MM.1S (cell line): ENCODE measurements around the gene CHST3.

Experiments
- DNase-seq: peaks from one replicate; pipeline ENCODE4 v3.0.0-alpha.2; 2015
- H2AFZ ChIP-seq: fragments of 300-600 bp; sonication (generic); 2 replicates; pipeline ENCODE4 v1.6.0; 2016; ENCODE audit warnings: antibody characterized with exemption, low read length
- H3F3A ChIP-seq: fragments of 300-600 bp; sonication (generic); 2 replicates; pipeline ENCODE4 v1.6.1; 2016; ENCODE audit warnings: mild to moderate bottlenecking, antibody characterized with exemption, low read length, moderate library complexity, mixed read lengths; ENCODE audit not compliant: insufficient read depth
- H3K27ac ChIP-seq: fragments of 300-600 bp; sonication (generic); 2 replicates; pipeline ENCODE4 v1.5.1; 2016; ENCODE audit warnings: mild to moderate bottlenecking, low read length
- H3K27me3 ChIP-seq: fragments of 300-600 bp; sonication (generic); replicated peaks from 2 replicates; pipeline ENCODE4 v1.6.0; 2016; ENCODE audit warnings: low read length; ENCODE audit not compliant: insufficient read depth
- H3K36me3 ChIP-seq: fragments of 300-600 bp; sonication (generic); replicated peaks from 2 replicates; pipeline ENCODE4 v1.6.1; 2016; ENCODE audit warnings: mild to moderate bottlenecking, low read length, mixed read lengths; ENCODE audit not compliant: insufficient read depth
- H3K4me1 ChIP-seq: fragments of 300-600 bp; sonication (generic); 2 replicates; pipeline ENCODE4 v1.6.1; 2016; ENCODE audit warnings: low read length, mixed read lengths
- H3K4me2 ChIP-seq: fragments of 300-600 bp; sonication (generic); 2 replicates; pipeline ENCODE4 v1.6.0; 2016; ENCODE audit warnings: low read depth, low read length
- H3K4me3 ChIP-seq: fragments of 300-600 bp; sonication (generic); 2 replicates; pipeline ENCODE4 v1.5.1; 2016; ENCODE audit warnings: low read length, mixed read lengths
- H3K79me2 ChIP-seq: fragments of 300-600 bp; sonication (generic); 2 replicates; pipeline ENCODE4 v1.6.1; 2016; ENCODE audit warnings: mixed run types, low read length, mixed read lengths
- H3K9ac ChIP-seq: fragments of 300-600 bp; sonication (generic); 2 replicates; pipeline ENCODE4 v1.6.1; 2016; ENCODE audit warnings: low read length, mixed read lengths
- H3K9me2 ChIP-seq: fragments of 300-600 bp; sonication (generic); replicated peaks from 2 replicates; pipeline ENCODE4 v1.6.1; 2016; ENCODE audit warnings: mild to moderate bottlenecking, low read length, mixed read lengths; ENCODE audit not compliant: insufficient read depth
- H3K9me3 ChIP-seq: fragments of 300-600 bp; sonication (generic); replicated peaks from 2 replicates; pipeline ENCODE4 v1.6.1; 2016; ENCODE audit warnings: mild to moderate bottlenecking, low read length, mixed read lengths; ENCODE audit not compliant: insufficient read depth
- H4K20me1 ChIP-seq: fragments of 300-600 bp; sonication (generic); 2 replicates; pipeline ENCODE4 v1.6.1; 2016; ENCODE audit warnings: mild to moderate bottlenecking, low read length, moderate library complexity, mixed read lengths; ENCODE audit not compliant: insufficient read depth
- EZH2 ChIP-seq: fragments of 300-600 bp; sonication (generic); optimal IDR thresholded peaks from 2 replicates; pipeline ENCODE3; 2017; ENCODE audit warnings: low read depth, mild to moderate bottlenecking, antibody characterized with exemption, low read length, mixed read lengths
- EZH2phosphoT487 ChIP-seq: fragments of 300-600 bp; sonication (generic); IDR thresholded peaks from 2 replicates; pipeline ENCODE4 v1.6.1; 2018; ENCODE audit warnings: antibody characterized with exemption, low read length
- TF ChIP-seq, protein P1 (sequence below): fragments of 300-600 bp; sonication (generic); IDR thresholded peaks from 2 replicates; pipeline ENCODE4 v1.5.1; 2016; ENCODE audit warnings: antibody characterized with exemption, low read length, mixed read lengths

The CHST3 gene

GRCh38 chr10:72007246-72007892, 43.2 kb downstream of the CHST3 start:
- Histone ChIP-seq H3K4me3 (no peak overlapping the region), H2AFZ (no peak overlapping the region), H3F3A (no peaks in the 10 kb centered on the region), H3K79me2 (no peaks in the 10 kb centered on the region), H3K27ac (no peak overlapping the region), H4K20me1 (no peaks in the 10 kb centered on the region), H3K27me3 (no peaks in the 10 kb centered on the region), H3K9me3 (no peaks in the 10 kb centered on the region), H3K4me2 (no peak overlapping the region), H3K9ac (no peak overlapping the region), H3K36me3 (no peaks in the 10 kb centered on the region), H3K9me2 (no peaks in the 10 kb centered on the region), H3K4me1 (no peaks in the 10 kb centered on the region)
- DNase-seq, result no peak
- no peak for TF ChIP-seq EZH2

GRCh38 chr10:72008096-72008981, 44.1 kb downstream of the CHST3 start:
- no peaks in the 10 kb centered on the region for H3K36me3 ChIP-seq
- no peak overlapping the region for H3K4me3 ChIP-seq
- no peak overlapping the region for H3K4me2 ChIP-seq
- no peaks in the 10 kb centered on the region for H4K20me1 ChIP-seq
- H3K27me3 ChIP-seq, result no peaks in the 10 kb centered on the region
- no peak overlapping the region for H3K9ac ChIP-seq
- no peaks in the 10 kb centered on the region for H3K9me3 ChIP-seq
- no peak overlapping the region for H3K27ac ChIP-seq
- DNase-seq, result no peak
- no peak overlapping the region for H2AFZ ChIP-seq
- no peaks in the 10 kb centered on the region for H3K9me2 ChIP-seq
- no peaks in the 10 kb centered on the region for H3F3A ChIP-seq
- H3K79me2 ChIP-seq, result no peaks in the 10 kb centered on the region
- no peaks in the 10 kb centered on the region for H3K4me1 ChIP-seq
- TF ChIP-seq EZH2 (no peak), EZH2phosphoT487 (no peak)
- TF ChIP-seq, protein P1, sequence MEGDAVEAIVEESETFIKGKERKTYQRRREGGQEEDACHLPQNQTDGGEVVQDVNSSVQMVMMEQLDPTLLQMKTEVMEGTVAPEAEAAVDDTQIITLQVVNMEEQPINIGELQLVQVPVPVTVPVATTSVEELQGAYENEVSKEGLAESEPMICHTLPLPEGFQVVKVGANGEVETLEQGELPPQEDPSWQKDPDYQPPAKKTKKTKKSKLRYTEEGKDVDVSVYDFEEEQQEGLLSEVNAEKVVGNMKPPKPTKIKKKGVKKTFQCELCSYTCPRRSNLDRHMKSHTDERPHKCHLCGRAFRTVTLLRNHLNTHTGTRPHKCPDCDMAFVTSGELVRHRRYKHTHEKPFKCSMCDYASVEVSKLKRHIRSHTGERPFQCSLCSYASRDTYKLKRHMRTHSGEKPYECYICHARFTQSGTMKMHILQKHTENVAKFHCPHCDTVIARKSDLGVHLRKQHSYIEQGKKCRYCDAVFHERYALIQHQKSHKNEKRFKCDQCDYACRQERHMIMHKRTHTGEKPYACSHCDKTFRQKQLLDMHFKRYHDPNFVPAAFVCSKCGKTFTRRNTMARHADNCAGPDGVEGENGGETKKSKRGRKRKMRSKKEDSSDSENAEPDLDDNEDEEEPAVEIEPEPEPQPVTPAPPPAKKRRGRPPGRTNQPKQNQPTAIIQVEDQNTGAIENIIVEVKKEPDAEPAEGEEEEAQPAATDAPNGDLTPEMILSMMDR, result no peak

GRCh38 chr10:72009051-72009424, 44.8 kb downstream of the CHST3 start:
- H3K9ac ChIP-seq, result no peak overlapping the region
- no peaks in the 10 kb centered on the region for H3K27me3 ChIP-seq
- H2AFZ ChIP-seq, result no peak overlapping the region
- no peaks in the 10 kb centered on the region for H3K9me3 ChIP-seq
- H3K4me2 ChIP-seq, result no peak overlapping the region
- no peak for TF ChIP-seq EZH2phosphoT487
- no peaks in the 10 kb centered on the region for H3K4me1 ChIP-seq
- no peaks in the 10 kb centered on the region for H4K20me1 ChIP-seq
- H3K36me3 ChIP-seq, result no peaks in the 10 kb centered on the region
- H3K79me2 ChIP-seq, result no peaks in the 10 kb centered on the region
- no peak for DNase-seq
- no peaks in the 10 kb centered on the region for H3F3A ChIP-seq
- no peak overlapping the region for H3K27ac ChIP-seq
- no peaks in the 10 kb centered on the region for H3K9me2 ChIP-seq
- no peak overlapping the region for H3K4me3 ChIP-seq

DNA sequence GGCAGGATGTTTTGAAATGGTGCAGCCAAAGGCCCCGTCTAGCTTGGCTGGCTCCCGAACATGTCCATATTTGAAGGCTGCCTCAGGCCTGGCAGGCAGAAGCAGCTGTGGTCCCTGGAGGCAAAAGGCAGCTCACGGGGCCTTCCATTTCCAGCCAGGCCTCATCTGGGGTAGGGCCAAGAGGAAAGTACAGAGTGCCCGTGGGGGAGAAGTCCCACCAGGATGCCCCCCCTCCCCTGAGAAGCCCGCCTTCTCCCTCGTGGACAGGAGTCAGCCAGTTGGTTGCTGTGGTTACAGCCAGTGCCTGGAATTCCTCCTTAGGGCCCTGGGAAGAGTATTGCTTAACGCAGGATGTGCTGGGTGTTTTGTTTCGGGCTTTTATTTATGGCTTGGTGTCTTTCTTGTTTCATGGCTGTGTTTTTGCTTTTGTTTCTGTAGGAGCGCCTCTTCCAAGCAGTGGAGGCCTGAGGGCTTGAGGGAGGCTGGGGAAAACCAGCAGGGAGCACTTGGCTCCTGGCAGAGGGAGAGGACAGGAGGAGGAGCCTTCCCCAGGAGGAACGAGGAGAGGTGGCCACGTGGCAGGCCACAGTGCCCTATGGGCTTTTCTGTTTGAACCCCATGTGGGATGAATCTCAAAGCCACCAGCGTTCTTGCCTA, 45.4 kb downstream of the CHST3 start:
- Histone ChIP-seq H3K36me3 (no peaks in the 10 kb centered on the region), H3K4me1 (no peaks in the 10 kb centered on the region), H3K9ac (no peak overlapping the region), H3K79me2 (no peaks in the 10 kb centered on the region), H3F3A (no peaks in the 10 kb centered on the region), H3K4me3 (no peak overlapping the region), H3K4me2 (no peak overlapping the region), H3K27me3 (no peaks in the 10 kb centered on the region), H4K20me1 (no peaks in the 10 kb centered on the region), H3K9me3 (no peaks in the 10 kb centered on the region), H3K27ac (no peak overlapping the region), H2AFZ (no peak overlapping the region), H3K9me2 (no peaks in the 10 kb centered on the region)
- no peak for DNase-seq
- TF ChIP-seq EZH2, result no peak
- no peak for TF ChIP-seq EZH2phosphoT487
- TF ChIP-seq, protein P1, result no peak
